GM12873 (cell line): ENCODE measurements around the gene NKD2.

ENCODE experiments used
- CTCF ChIP-seq: IDR thresholded peaks from 2 replicates; pipeline ENCODE4 v1.5.1; 2012; ENCODE audit warnings: low read depth, mild to moderate bottlenecking, moderate library complexity, low read length, control low read depth; ENCODE audit not compliant: insufficient read depth; ENCODE audit errors: missing control alignments

The NKD2 gene

GRCh38 chr5:1016476-1016875 is 7.9 kb downstream of the NKD2 start:
- no peak for TF ChIP-seq CTCF

GRCh38 chr5:1017056-1017455 is 8.5 kb downstream of the NKD2 start:
- TF ChIP-seq CTCF = no peak

GRCh38 chr5:1017691-1018455 is 9.3 kb downstream of the NKD2 start:
- TF ChIP-seq CTCF = no peak

- TF ChIP-seq CTCF = no peak
Observed at GRCh38 chr5:1018596-1018995, 10.0 kb downstream of the NKD2 start.

- no peak for TF ChIP-seq CTCF
Observed at GRCh38 chr5:1019001-1019905, 10.7 kb downstream of the NKD2 start.

GRCh38 chr5:1020452-1020961 is 11.9 kb downstream of the NKD2 start:
- TF ChIP-seq CTCF = no peak
